CD14-positive monocyte (primary cell): ENCODE results near the gene HEPACAM2. TPM values are rescaled to one million over a fixed set of nuclear protein-coding genes. Genes with fewer than 3 reads are reported as not detected.

Source experiments
- DNase-seq, 3 donors: peaks; one replicate each; pipeline ENCODE4 v3.0.0-alpha.2; 2011 to 2022
- H2AFZ ChIP-seq: 2 replicates; pipeline ENCODE4 v1.6.0; 2012; ENCODE audit warnings: mild to moderate bottlenecking, low read depth, low read length, inconsistent platforms; ENCODE audit not compliant: insufficient read depth, poor library complexity, severe bottlenecking
- H3K27ac ChIP-seq, 2 donors: 1 replicate in 1 of 2; 2 replicates in 1 of 2; pipeline ENCODE4 v1.5.1; 2012 to 2013; ENCODE audit warnings: low read length in 2 of 2, control low read depth in 1 of 2, inconsistent platforms in 1 of 2, low read depth in 1 of 2, mild to moderate bottlenecking in 1 of 2
- H3K27me3 ChIP-seq, 2 donors: one replicate each; pipeline versions ENCODE4 v1.6.0 to v1.6.1; 2011 to 2013; ENCODE audit warnings: low read length in 2 of 2; ENCODE audit not compliant: control insufficient read depth in 2 of 2, insufficient read depth in 2 of 2
- H3K36me3 ChIP-seq, 2 donors: replicated peaks in 1 of 2; 1 replicate in 1 of 2; 2 replicates in 1 of 2; pipeline versions ENCODE4 v1.5.1 to v1.6.1; 2012 to 2013; ENCODE audit warnings: low read length in 2 of 2, control low read depth in 1 of 2, inconsistent platforms in 1 of 2, mild to moderate bottlenecking in 1 of 2; ENCODE audit not compliant: insufficient read depth in 2 of 2, control insufficient read depth in 1 of 2
- H3K4me1 ChIP-seq, 2 donors: 1 replicate in 1 of 2; 2 replicates in 1 of 2; pipeline versions ENCODE4 v1.5.1 to v1.6.1; 2012 to 2013; ENCODE audit warnings: low read length in 2 of 2, control low read depth in 1 of 2, inconsistent platforms in 1 of 2, mild to moderate bottlenecking in 1 of 2, moderate library complexity in 1 of 2; ENCODE audit not compliant: insufficient read depth in 2 of 2, control insufficient read depth in 1 of 2
- H3K4me2 ChIP-seq: replicated peaks from 2 replicates; pipeline ENCODE3; 2012; ENCODE audit warnings: low read length, moderate library complexity, mild to moderate bottlenecking; ENCODE audit not compliant: poor library complexity, severe bottlenecking; ENCODE audit errors: extremely low read depth
- H3K4me3 ChIP-seq, 3 experiments: fragments of 200-600 bp in 1 of 3; sonication (generic) in 1 of 3; replicated peaks in 1 of 3; 1 replicate in 2 of 3; 2 replicates in 1 of 3; pipeline ENCODE4 v1.5.1; 2011 to 2013; ENCODE audit warnings: low read length in 3 of 3, mild to moderate bottlenecking in 3 of 3, control low read depth in 2 of 3, low read depth in 2 of 3, inconsistent platforms in 1 of 3, moderate library complexity in 1 of 3
- H3K79me2 ChIP-seq: 2 replicates; pipeline ENCODE4 v1.6.0; 2012; ENCODE audit warnings: mild to moderate bottlenecking, control low read depth, inconsistent platforms, low read length, moderate library complexity; ENCODE audit not compliant: insufficient read depth
- H3K9ac ChIP-seq: 2 replicates; pipeline ENCODE4 v1.6.0; 2017; ENCODE audit warnings: low read length, mild to moderate bottlenecking; ENCODE audit not compliant: insufficient read depth, poor library complexity, severe bottlenecking
- H3K9me3 ChIP-seq, 2 donors: replicated peaks in 1 of 2; 1 replicate in 1 of 2; 2 replicates in 1 of 2; pipeline versions ENCODE4 v1.5.1 to v1.6.1; 2012 to 2013; ENCODE audit warnings: low read length in 2 of 2, control low read depth in 1 of 2; ENCODE audit not compliant: control insufficient read depth in 1 of 2, insufficient read depth in 1 of 2
- H4K20me1 ChIP-seq: 2 replicates; pipeline ENCODE4 v1.6.0; 2012; ENCODE audit warnings: mild to moderate bottlenecking, low read length, control low read depth, moderate library complexity; ENCODE audit not compliant: insufficient read depth
- H3K27ac Mint-ChIP-seq, 7 donors: one replicate each; pipeline ENCODE4 v1.8.0; 2020; ENCODE audit warnings: mild to moderate bottlenecking in 7 of 7, mixed read lengths in 7 of 7, moderate library complexity in 6 of 7, inconsistent platforms in 2 of 7
- H3K27me3 Mint-ChIP-seq, 3 donors: one replicate each; pipeline ENCODE4 v1.8.0; 2021 to 2022; ENCODE audit warnings: low read depth in 3 of 3, mild to moderate bottlenecking in 3 of 3, mixed read lengths in 3 of 3, moderate library complexity in 3 of 3, inconsistent platforms in 1 of 3
- H3K36me3 Mint-ChIP-seq, 2 donors: one replicate each; pipeline ENCODE4 v1.8.0; 2020; ENCODE audit warnings: mixed read lengths in 2 of 2, inconsistent platforms in 1 of 2, mild to moderate bottlenecking in 1 of 2
- H3K4me1 Mint-ChIP-seq: one replicate; pipeline ENCODE4 v1.8.0; 2020; ENCODE audit warnings: mild to moderate bottlenecking, mixed read lengths
- H3K4me3 Mint-ChIP-seq, 2 donors: one replicate each; pipeline ENCODE4 v1.8.0; 2020; ENCODE audit warnings: mild to moderate bottlenecking in 2 of 2, mixed read lengths in 2 of 2, moderate library complexity in 1 of 2
- H3K9me3 Mint-ChIP-seq, 7 donors: one replicate each; pipeline ENCODE4 v1.8.0; 2020 to 2022; ENCODE audit warnings: mixed read lengths in 7 of 7, mild to moderate bottlenecking in 6 of 7, moderate library complexity in 6 of 7, inconsistent platforms in 2 of 7
- WGBS: methylation state at CpG from one replicate; pipeline ENCODE4 v1.1.5; 2013; ENCODE audit warnings: missing lambda C conversion rate; ENCODE audit not compliant: insufficient coverage; 5-methylcytosine and 5-hydroxymethylcytosine counted together
- intact Hi-C, 2 donors: fragments of 100-400 bp; cut with micrococcal nuclease; formaldehyde crosslinking; loops; one replicate each; pipeline versions ENCODE4 v1.15.0 to v1.15.1; 2023
- polyA plus RNA-seq, 3 donors: library from polyadenylated mRNA; depleted of rRNA in 1 of 3; unstranded in 2 of 3; stranded (reverse) in 1 of 3; fragments of 300-500 nt in 2 of 3; fragments of >200 nt in 1 of 3; fragmentation: Illumina TruSeq in 2 of 3; gene quantifications; 1 replicate in 2 of 3; 2 replicates in 1 of 3; pipeline ENCODE4 v1.2.3, GENCODE V29; 2012 to 2021
- TF ChIP-seq, protein P1 (sequence below): fragments of 200-600 bp; IDR thresholded peaks from one replicate; pipeline ENCODE4 v1.8.0; 2022; ENCODE audit warnings: antibody characterized with exemption, mild to moderate bottlenecking

Gene HEPACAM2
- polyA plus RNA-seq, 3 donors = 0.11 TPM; not detected in 2

DNA sequence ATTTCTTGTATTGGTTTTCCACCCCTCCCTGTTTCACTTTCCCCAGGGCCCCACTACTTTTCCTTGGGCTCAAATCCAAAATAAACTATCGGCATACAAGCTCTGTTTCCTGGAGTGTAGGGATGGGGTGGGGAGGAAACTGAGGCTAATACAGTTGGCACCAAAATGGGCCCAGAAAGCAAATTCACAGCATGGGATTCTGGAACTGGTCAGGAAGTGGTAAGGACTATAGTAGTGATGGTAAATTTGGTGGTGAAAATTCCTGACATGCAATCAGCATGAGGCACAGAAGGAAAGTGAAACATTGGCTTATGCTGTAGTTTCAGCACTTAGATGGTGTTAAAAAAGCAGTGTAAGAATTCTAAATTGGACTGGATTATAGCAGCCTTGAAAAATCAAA is 69.4 kb downstream of the HEPACAM2 start:
- H3K27me3 Mint-ChIP-seq = peaks cover 0 to 2% (median 0%) of the 10 kb centered on the region in 3 donors
- no peaks in the 10 kb centered on the region for H3K27me3 ChIP-seq
- intact Hi-C loops = no loop called here
- no peaks in the 10 kb centered on the region for H4K20me1 ChIP-seq
- H3K4me3 ChIP-seq = no peak overlapping the region
- no peak for DNase-seq
- H3K4me3 Mint-ChIP-seq = no peak overlapping the region
- H3K9me3 Mint-ChIP-seq = peaks cover 0 to 13% (median 8%) of the 10 kb centered on the region in 7 donors
- H3K36me3 Mint-ChIP-seq = no peaks in the 10 kb centered on the region
- peaks cover 5% of the 10 kb centered on the region in 2 donors for H3K9me3 ChIP-seq
- peaks cover 0 to under 1% of the 10 kb centered on the region in 2 donors for H3K4me1 ChIP-seq
- no peak overlapping the region for H3K9ac ChIP-seq
- WGBS = no CpG with 5 or more reads among the region's 1 CpG
- TF ChIP-seq, protein P1, sequence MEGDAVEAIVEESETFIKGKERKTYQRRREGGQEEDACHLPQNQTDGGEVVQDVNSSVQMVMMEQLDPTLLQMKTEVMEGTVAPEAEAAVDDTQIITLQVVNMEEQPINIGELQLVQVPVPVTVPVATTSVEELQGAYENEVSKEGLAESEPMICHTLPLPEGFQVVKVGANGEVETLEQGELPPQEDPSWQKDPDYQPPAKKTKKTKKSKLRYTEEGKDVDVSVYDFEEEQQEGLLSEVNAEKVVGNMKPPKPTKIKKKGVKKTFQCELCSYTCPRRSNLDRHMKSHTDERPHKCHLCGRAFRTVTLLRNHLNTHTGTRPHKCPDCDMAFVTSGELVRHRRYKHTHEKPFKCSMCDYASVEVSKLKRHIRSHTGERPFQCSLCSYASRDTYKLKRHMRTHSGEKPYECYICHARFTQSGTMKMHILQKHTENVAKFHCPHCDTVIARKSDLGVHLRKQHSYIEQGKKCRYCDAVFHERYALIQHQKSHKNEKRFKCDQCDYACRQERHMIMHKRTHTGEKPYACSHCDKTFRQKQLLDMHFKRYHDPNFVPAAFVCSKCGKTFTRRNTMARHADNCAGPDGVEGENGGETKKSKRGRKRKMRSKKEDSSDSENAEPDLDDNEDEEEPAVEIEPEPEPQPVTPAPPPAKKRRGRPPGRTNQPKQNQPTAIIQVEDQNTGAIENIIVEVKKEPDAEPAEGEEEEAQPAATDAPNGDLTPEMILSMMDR = no peak
- H3K27ac ChIP-seq = no peak overlapping the region
- H2AFZ ChIP-seq = no peak overlapping the region
- H3K36me3 ChIP-seq = no peaks in the 10 kb centered on the region
- no peaks in the 10 kb centered on the region for H3K4me1 Mint-ChIP-seq
- no peak overlapping the region for H3K27ac Mint-ChIP-seq
- H3K4me2 ChIP-seq = no peak overlapping the region
- H3K79me2 ChIP-seq = no peaks in the 10 kb centered on the region

DNA sequence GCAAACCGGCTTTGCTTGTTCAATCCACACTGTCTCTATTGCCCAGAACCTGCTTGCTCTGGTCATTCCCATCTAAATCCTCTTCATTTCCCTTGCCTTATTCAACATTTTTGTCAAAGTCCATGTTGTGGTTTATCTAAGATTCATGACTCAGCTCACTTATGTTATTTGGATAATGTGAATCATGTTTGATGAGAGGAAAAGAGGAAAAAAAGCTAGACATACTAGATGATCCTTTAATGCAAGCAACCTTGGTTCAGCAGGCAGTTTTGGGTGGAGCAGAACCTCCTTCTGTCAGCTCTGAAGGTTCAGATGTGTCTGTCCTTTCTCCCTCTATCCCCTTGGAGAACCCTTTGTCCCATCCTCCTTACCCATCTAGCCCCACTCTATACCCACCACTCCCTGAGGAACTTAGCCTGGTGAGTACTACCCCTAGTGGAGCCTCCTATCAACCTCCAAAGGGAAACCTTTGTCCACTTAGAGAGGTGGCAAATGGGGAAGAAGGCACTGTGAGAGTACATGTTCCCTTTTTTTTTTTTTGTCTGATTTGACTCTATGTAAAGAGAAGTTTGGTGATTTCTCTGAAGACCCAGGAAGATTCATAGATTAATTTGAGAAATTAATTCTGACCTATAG is 76.0 kb downstream of the HEPACAM2 start:
- peak overlapping the region; percentile 69 to 90 (median 83) for H3K27ac Mint-ChIP-seq

More for the DNA sequence above, 76.0 kb downstream of the HEPACAM2 start:
- Histone ChIP-seq H3K79me2 (peaks cover 23% of the 10 kb centered on the region), H3K9ac (no peak overlapping the region), H3K4me1 (peaks cover 48 to 63% of the 10 kb centered on the region in 2 donors), H3K4me2 (peak overlapping the region; percentile 46), H2AFZ (peak overlapping the region; percentile 25), H3K27me3 (no peaks in the 10 kb centered on the region), H3K4me3 (peak overlapping the region in 1 of 3 experiments; percentile 11), H3K27ac (peak overlapping the region in 1 of 2 donors; percentile 85), H3K36me3 (no peaks in the 10 kb centered on the region), H3K9me3 (no peaks in the 10 kb centered on the region), H4K20me1 (no peaks in the 10 kb centered on the region)
- peaks cover 0 to 3% (median 0%) of the 10 kb centered on the region in 7 donors for H3K9me3 Mint-ChIP-seq
- WGBS = 100% methylated on average over 1 of the region's 1 CpG
- TF ChIP-seq, protein P1 = no peak
- peaks cover 0 to 2% of the 10 kb centered on the region in 2 donors for H3K36me3 Mint-ChIP-seq
- H3K4me1 Mint-ChIP-seq = peaks cover 52% of the 10 kb centered on the region
- H3K27me3 Mint-ChIP-seq = peaks cover 0 to 3% (median 0%) of the 10 kb centered on the region in 3 donors
- peak in 2 of 3 donors; percentile 38 to 39 for DNase-seq
- intact Hi-C loops = loop anchor here in 1 of 2 donors (5.0 kb wide), 1 partner anchor 72 kb away; no protein-coding TSS in a partner anchor
- H3K4me3 Mint-ChIP-seq = peak overlapping the region in 1 of 2 donors; percentile 4
